Fibroblast of pulmonary artery (primary cell): ENCODE results near the gene ZFP64.
A peak's percentile ranks its signal among the peaks of the same experiment; 100 is the strongest.

ENCODE experiments used
- DNase-seq: peaks from one replicate; pipeline ENCODE4 v3.0.0-alpha.2; 2010; ENCODE audit warnings: low read depth
- H3K4me3 ChIP-seq: replicated peaks from 2 replicates; pipeline ENCODE4 v1.5.1; 2011; ENCODE audit warnings: low read depth, mild to moderate bottlenecking, control low read depth, low read length, moderate library complexity
- TF ChIP-seq, protein P1 (sequence below): IDR thresholded peaks from 2 replicates; pipeline ENCODE4 v1.5.1; 2011; ENCODE audit warnings: mild to moderate bottlenecking, control low read depth, low read length, inconsistent platforms; ENCODE audit errors: missing control alignments

Gene ZFP64

DNA sequence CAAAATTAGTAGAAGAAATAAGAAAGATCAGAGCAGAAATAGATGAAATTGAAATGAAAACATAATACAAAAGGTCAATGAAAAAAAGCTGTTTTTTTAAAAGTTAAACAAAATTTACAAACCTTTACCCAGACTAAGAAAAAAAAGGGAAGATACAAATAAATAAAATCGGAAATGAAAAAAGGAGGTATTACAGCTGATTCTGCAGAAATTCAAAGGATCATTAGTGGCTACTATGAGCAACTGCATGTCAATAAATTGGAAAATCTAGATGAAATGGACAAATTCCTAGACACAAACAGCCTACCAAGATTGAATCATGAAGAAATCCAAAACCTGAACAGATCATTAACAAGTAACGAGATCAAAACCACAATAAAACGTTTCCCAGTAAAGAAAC, 59.2 kb downstream of the ZFP64 start:
- H3K4me3 ChIP-seq = no peak overlapping the region
- TF ChIP-seq, protein P1, sequence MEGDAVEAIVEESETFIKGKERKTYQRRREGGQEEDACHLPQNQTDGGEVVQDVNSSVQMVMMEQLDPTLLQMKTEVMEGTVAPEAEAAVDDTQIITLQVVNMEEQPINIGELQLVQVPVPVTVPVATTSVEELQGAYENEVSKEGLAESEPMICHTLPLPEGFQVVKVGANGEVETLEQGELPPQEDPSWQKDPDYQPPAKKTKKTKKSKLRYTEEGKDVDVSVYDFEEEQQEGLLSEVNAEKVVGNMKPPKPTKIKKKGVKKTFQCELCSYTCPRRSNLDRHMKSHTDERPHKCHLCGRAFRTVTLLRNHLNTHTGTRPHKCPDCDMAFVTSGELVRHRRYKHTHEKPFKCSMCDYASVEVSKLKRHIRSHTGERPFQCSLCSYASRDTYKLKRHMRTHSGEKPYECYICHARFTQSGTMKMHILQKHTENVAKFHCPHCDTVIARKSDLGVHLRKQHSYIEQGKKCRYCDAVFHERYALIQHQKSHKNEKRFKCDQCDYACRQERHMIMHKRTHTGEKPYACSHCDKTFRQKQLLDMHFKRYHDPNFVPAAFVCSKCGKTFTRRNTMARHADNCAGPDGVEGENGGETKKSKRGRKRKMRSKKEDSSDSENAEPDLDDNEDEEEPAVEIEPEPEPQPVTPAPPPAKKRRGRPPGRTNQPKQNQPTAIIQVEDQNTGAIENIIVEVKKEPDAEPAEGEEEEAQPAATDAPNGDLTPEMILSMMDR = no peak
- no peak for DNase-seq

DNA sequence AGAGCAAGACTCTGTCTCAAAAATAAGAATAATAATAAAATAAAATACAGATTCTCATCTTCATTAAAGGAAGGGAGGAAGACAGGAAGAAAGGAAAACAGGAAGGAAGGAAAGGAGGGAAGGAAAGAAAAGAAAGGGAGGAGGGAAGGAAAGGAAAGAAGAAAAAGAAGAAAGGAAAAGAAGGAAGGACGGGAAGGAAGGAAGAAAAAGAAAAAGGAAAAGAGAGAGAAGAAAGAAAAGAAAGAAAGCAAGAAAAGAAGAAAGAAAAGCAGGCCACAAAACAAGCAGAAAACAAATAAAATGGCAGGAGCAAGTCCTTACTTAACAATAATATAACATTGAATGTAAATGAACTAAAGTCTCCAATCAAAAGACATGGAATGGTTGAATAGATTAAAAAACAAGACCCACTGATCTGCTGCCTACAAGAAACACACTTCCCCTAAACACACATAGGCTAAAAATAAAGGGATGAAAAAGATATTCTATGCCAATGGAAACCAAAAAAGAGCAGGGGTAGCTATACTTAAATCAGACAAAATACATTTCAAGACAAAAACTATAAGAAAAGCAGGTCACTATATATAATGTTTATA, 60.4 kb downstream of the ZFP64 start:
- no peak for DNase-seq
- H3K4me3 ChIP-seq = no peak overlapping the region
- TF ChIP-seq, protein P1 = no peak

DNA sequence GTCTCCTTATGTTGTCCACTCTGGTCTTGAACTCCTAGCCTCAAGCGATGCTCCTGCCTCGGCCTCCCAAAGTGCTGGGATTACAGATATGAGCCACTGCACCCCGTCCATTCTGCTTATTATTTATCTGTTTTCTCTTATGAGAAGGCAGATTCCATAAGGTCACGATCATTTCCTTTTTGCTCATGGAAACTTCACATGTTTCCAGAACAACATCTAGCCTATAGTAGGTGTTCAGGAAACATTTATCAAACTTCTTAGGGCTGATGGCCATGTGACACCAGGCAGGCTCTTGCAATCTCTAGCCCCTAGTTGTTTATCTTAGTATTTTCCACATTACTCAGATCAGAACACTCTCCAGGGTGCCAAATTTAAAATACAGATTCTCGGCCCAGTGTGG, 61.2 kb downstream of the ZFP64 start:
- TF ChIP-seq, protein P1 = no peak
- peak; percentile 55 for DNase-seq
- no peak overlapping the region for H3K4me3 ChIP-seq

DNA sequence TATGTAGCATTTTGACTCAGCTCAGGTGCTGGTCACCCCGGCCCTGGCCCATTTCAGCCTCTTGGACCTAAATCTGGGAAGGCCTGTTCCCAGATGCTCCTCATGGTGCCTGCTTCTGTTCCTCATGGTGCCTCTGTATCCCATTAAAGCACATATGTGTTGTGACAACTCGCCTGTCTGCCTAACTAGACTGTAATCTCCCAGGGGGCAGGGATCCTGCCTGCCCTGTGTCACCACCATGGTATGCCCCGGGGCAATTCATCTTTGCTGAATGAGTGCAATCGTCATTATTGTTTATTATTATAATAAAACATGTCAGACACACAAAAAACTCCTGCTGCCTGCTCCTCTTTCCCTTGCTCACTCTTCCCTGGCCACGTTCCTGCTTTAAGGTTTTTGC, 62.0 kb downstream of the ZFP64 start:
- no peak overlapping the region for H3K4me3 ChIP-seq
- DNase-seq = no peak
- TF ChIP-seq, protein P1 = no peak

DNA sequence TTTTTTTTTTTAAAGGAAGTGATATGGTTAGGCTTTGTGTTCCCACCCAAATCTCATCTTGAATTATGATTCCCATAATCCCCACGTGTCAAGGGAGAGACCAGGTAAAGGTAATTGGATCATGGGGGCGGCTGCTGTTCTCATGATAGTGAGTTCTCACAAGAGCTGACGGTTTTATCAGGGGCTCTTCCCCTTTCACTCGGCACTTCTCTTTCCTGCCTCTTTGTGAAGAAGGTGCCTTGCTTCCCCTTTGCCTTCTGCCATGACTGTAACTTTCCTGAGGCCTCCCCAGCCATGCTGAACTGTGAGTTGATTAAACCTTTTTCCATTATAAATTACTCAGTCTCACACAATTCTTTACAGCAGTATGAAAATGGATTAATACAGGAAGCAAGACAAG, 64.3 kb downstream of the ZFP64 start:
- no peak for DNase-seq
- no peak overlapping the region for H3K4me3 ChIP-seq
- TF ChIP-seq, protein P1 = no peak

DNA sequence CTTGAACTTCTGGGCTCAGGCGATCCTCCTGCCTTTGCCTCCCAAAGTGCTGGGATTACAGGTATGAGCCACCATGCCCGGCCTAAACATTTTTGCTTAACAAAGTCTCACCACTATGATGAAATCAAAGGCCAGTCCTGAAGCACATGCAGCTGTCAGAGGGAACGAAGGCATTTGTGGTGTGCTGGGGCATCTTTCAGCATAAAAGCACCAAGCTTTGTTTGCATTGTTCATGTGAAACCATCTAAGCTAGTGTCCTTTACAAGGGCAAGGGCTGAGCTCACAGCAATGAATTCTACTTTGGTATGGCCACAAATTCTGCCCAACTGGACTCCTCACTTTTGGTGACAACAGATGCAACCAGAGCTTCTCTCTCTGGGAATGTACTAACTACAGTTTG, 66.8 kb downstream of the ZFP64 start:
- TF ChIP-seq, protein P1 = no peak
- no peak overlapping the region for H3K4me3 ChIP-seq
- DNase-seq = no peak

DNA sequence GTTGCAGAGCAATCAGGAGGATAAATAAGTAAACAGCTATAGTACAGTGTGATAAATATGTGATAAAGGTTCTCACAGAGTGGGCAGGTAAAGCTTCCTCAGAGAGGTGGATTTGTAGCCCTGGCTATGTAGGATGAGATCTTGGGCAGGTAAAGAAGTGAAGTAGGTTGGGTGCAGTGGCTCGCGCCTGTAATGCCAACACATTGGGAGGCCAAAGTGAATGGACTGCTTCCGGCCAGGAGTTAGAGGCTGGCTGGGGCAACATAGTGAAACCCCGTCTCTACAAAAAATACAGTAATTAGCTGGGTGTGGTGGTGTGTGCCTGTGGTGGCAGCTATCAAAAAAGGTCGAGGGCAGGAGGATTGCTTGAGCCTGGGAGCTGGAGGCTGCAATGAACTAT, 72.9 kb downstream of the ZFP64 start:
- TF ChIP-seq, protein P1 = no peak
- H3K4me3 ChIP-seq = no peak overlapping the region
- no peak for DNase-seq
